GM12891 (cell line): ENCODE results near the gene UBAP1.
A peak's percentile ranks its signal among the peaks of the same experiment; 100 is the strongest.
"Not testable (repeated sequence)": the region's sequence is repeated elsewhere in the genome, so short reads cannot be mapped to it uniquely, and the experiment has no call there.

Experiments
- DNase-seq: peaks from one replicate; pipeline ENCODE4 v3.0.0; 2011; ENCODE audit warnings: low spot score; ENCODE audit not compliant: insufficient read length
- FAIRE-seq: peaks from 2 replicates; lab custom pipeline; 2011; peaks lifted over from hg19 to GRCh38; lab: Jason Lieb, UNC
- PAX5 ChIP-seq: IDR thresholded peaks from 2 replicates; pipeline ENCODE4 v1.6.1; 2011; ENCODE audit warnings: low read length, moderate library complexity, mild to moderate bottlenecking; ENCODE audit not compliant: insufficient read depth, severe bottlenecking
- POLR2A ChIP-seq: IDR thresholded peaks from 2 replicates; pipeline ENCODE4 v1.6.1; 2011; ENCODE audit warnings: low read depth, low read length, control low read depth
- POLR2AphosphoS5 ChIP-seq: IDR thresholded peaks from 2 replicates; pipeline ENCODE4 v1.6.1; 2011; ENCODE audit warnings: low read depth, low read length, control low read depth
- POU2F2 ChIP-seq: IDR thresholded peaks from 2 replicates; pipeline ENCODE4 v1.6.1; 2011; ENCODE audit warnings: low read depth, mild to moderate bottlenecking, control low read depth, low read length, moderate library complexity
- SPI1 ChIP-seq: IDR thresholded peaks from 2 replicates; pipeline ENCODE4 v1.6.1; 2011; ENCODE audit warnings: low read depth, low read length, control low read depth
- TAF1 ChIP-seq: IDR thresholded peaks from 2 replicates; pipeline ENCODE4 v1.6.1; 2011; ENCODE audit warnings: low read depth, low read length, control low read depth

Gene UBAP1

DNA sequence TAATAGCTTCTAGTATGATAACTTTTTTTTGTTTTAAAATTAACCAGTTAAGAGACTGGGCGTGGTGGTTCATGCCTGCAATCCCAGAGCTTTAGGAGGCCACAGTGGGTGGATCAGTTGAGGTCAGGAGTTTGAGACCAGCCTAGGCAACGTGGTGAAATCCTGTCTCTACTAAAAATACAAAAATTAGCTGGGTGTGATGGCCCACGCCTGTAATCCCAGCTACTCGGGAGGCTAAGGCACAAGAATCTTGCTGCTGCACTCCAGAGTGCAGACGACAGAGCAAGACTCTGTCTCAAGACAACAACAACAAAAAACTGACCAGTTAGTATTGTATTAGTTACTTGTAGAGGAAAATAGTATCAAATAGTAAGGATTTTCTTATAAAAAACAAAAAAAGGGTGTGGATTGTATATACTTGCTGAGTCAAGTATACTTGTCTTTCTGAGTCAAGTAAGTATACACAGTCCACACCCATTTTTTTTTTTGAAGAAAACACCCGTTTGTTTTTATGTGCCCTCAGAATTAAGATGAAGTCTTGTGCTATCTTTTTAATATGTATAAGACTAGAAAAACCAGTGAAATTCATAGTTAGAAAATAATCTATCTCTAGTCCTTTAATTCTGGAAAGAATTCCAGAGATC, 25.3 kb downstream of the UBAP1 start:
- FAIRE-seq = no peak
- TF ChIP-seq POLR2AphosphoS5 (no peak), POLR2A (no peak), POU2F2 (no peak)
- no peak for DNase-seq

DNA sequence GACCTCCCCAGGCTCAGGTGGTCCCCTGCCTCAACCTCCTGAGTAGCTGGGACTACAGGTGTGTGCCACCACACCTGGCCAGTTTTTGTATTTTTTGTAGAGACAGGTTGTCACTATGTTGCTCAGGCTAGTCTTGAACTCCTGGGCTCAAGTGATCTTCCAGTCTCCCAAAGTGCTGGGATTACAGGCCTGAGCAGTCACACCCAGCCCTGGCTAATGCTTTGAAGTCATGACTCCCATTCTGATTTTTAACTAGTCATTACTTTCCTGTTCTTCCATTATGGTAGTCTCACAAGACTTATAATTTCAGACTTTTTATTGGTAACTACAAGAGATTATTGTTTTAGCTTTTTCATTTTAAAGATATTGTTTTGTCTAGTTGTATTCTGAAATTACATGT, 26.3 kb downstream of the UBAP1 start:
- FAIRE-seq (no peak), DNase-seq (no peak)
- TF ChIP-seq PAX5 = no peak
- TF ChIP-seq POU2F2 = no peak
- no peak for TF ChIP-seq POLR2AphosphoS5
- TF ChIP-seq SPI1 = no peak
- no peak for TF ChIP-seq TAF1
- no peak for TF ChIP-seq POLR2A

- FAIRE-seq = no peak
- no peak for DNase-seq
- TF ChIP-seq SPI1 = no peak
Observed at GRCh38 chr9:34206561-34206960, 27.7 kb downstream of the UBAP1 start.

- TF ChIP-seq POU2F2 (no peak), PAX5 (no peak), POLR2A (no peak), POLR2AphosphoS5 (no peak), SPI1 (peak; percentile 76), TAF1 (no peak)
- DNase-seq = no peak
- FAIRE-seq = no peak
Observed at GRCh38 chr9:34211395-34211794, 32.6 kb downstream of the UBAP1 start.

DNA sequence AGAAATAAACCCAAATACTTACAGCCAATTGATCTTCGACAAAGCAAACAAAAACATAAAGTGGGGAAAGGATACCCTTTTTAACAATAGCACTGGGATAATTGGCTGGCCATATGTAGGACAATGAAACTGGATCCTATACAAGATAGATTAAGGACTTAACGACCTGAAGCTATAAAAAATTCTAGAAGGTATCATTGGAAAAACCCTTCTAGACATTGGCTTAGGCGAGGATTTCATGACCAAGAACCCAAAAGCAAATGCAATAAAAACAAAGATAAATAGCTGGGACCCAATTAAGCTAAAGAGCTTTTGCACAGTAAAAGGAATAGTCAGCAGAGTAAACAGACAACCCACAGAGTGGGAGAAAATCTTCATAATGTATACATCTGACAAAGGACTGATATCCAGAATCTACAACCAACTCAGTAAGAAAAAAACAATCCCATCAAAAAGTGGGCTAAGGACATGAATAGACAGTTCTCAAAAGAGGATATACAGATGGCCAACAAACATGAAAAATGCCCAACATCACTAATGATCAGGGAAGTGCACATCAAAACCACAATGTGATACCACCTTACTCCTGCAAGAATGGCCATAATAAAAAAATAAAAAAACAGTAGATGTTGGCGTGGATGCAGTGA, 35.6 kb downstream of the UBAP1 start:
- not testable (repeated sequence) for DNase-seq, FAIRE-seq

DNA sequence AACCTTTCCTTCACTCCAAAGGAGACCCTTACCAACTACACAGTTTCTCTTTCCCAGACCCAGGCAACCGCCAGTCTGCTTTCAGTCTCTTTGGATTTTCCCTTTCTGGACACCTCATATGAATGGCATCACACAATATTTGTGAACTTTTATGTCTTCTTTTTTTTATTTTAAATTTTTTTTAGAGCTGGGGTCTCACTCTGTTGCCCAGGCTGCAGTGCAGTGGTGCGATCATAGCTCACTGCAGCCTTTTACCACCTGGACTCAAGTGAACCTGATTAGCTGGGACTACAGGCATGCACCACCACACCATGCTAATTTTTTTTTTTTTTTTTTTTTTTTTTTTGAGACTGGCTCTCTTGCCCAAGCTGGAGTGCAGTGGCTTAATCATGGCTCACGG, 37.5 kb downstream of the UBAP1 start:
- TF ChIP-seq POLR2A (no peak), SPI1 (no peak), PAX5 (no peak), POLR2AphosphoS5 (no peak), TAF1 (no peak), POU2F2 (no peak)
- no peak for DNase-seq
- no peak for FAIRE-seq

DNA sequence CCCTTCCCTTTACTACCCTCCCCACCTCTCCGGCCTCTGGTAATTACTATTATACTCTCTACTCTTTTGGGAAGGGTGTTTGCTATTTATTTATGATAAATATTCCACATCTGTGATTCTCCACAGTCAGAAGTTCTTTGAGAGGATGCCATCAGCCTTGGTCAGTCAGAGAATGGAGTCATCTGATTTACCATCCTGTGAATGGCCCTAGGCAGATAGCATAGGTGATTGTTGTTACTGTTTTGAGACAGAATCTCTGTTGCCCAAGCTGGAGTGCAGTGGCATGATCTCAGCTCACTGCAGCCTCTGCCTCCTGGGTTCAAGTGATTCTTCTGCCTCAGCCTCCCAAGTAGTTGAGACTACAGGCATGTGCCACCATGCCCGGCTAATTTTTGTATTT, 38.2 kb downstream of the UBAP1 start:
- FAIRE-seq, DNase-seq: not testable (repeated sequence)

GRCh38 chr9:34218446-34218845, 39.6 kb downstream of the UBAP1 start:
- DNase-seq = no peak
- no peak for TF ChIP-seq POLR2A
- no peak for TF ChIP-seq SPI1
- no peak for TF ChIP-seq POLR2AphosphoS5
- TF ChIP-seq PAX5 = no peak
- no peak for TF ChIP-seq TAF1
- TF ChIP-seq POU2F2 = no peak
- FAIRE-seq = no peak

GRCh38 chr9:34219421-34219820, 40.6 kb downstream of the UBAP1 start:
- TF ChIP-seq PAX5 (no peak), TAF1 (no peak), POU2F2 (no peak), POLR2AphosphoS5 (no peak), POLR2A (no peak), SPI1 (no peak)
- FAIRE-seq = no peak

GRCh38 chr9:34220218-34220617, 41.4 kb downstream of the UBAP1 start:
- no peak for DNase-seq
- FAIRE-seq = no peak
- TF ChIP-seq POLR2AphosphoS5 (no peak), POU2F2 (no peak), SPI1 (no peak), POLR2A (no peak), TAF1 (no peak), PAX5 (no peak)

More at GRCh38 chr9:34219421-34219820, 40.6 kb downstream of the UBAP1 start:
- no peak for DNase-seq

- TF ChIP-seq PAX5 = no peak
- TF ChIP-seq SPI1 = no peak
- TF ChIP-seq TAF1 = no peak
- TF ChIP-seq POLR2AphosphoS5 = no peak
- no peak for TF ChIP-seq POU2F2
- TF ChIP-seq POLR2A = no peak
- FAIRE-seq (no peak), DNase-seq (no peak)
Observed at GRCh38 chr9:34224349-34224748, 45.5 kb downstream of the UBAP1 start.

DNA sequence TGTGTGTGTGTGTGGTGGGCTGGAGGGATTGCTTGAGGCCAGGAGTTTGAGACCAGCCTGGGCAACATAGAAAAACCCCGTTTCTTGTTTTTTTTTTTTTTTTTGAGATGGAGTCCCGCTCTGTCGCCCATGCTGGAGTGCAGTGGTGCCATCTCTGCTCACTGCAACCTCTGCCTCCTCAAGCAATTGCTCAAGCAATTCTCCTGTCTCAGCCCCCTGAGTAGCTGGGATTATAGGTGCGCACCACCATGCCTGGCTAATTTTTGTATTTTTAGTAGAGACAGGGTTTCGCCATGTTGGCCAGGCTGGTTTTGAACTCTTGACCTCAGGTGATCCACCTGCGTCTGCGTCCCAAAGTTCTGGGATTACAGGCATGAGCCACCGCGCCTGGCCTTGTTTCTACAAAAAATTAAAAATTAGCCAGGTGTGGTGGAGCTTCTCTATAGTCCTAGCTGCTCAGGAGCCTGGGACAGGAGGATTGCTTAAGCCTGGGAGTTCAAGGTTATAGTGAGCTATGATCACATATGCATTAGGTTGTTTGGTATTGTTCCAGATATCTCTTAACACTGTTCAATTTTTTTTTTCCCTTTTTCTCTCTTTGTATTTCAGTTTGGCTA, 47.4 kb downstream of the UBAP1 start:
- not testable (repeated sequence) for FAIRE-seq

More for the DNA sequence above, 47.4 kb downstream of the UBAP1 start:
- not testable (repeated sequence) for DNase-seq
